NCI-H2081 treated with DMSO at 0.1 percent for 48 hours (cell line): ENCODE results near the gene DCST1.
A peak's percentile ranks its signal among the peaks of the same experiment; 100 is the strongest.

Experiments used
- DNase-seq: peaks from one replicate; lab custom pipeline; 2025; lab: John Stamatoyannopoulos, UW

DCST1 gene

GRCh38 chr1:155073377-155074242 lies 40.0 kb downstream of the DCST1 start:
- no peak for DNase-seq

GRCh38 chr1:155075535-155075934 lies 41.9 kb downstream of the DCST1 start:
- no peak for DNase-seq

GRCh38 chr1:155076371-155076770 lies 42.7 kb downstream of the DCST1 start:
- DNase-seq: no peak

- DNase-seq: no peak
Measured at GRCh38 chr1:155077346-155077745, 43.7 kb downstream of the DCST1 start.

- no peak for DNase-seq
Measured at GRCh38 chr1:155077758-155078445, 44.3 kb downstream of the DCST1 start.

GRCh38 chr1:155078469-155079209 lies 45.0 kb downstream of the DCST1 start, which contains the start of gene EFNA3:
TSS of gene EFNA3 (plus strand) at chr1:155078837. CDS start at chr1:155078942, 105 bp downstream.
- DNase-seq: no peak

- DNase-seq: no peak
Measured at GRCh38 chr1:155079210-155079486, 45.5 kb downstream of the DCST1 start.

- DNase-seq: no peak
Measured at GRCh38 chr1:155079487-155080311, 46.1 kb downstream of the DCST1 start.

- DNase-seq: no peak
Measured at GRCh38 chr1:155080312-155081228, 46.9 kb downstream of the DCST1 start.

- no peak for DNase-seq
Measured at GRCh38 chr1:155081472-155082300, 48.1 kb downstream of the DCST1 start.

- DNase-seq: no peak
Measured at GRCh38 chr1:155082301-155083051, 48.9 kb downstream of the DCST1 start.

GRCh38 chr1:155083052-155083541 lies 49.5 kb downstream of the DCST1 start:
- DNase-seq: no peak

- DNase-seq: no peak
Measured at GRCh38 chr1:155083865-155084721, 50.5 kb downstream of the DCST1 start.

- DNase-seq: peak; percentile 86
Measured at GRCh38 chr1:155084722-155085503, 51.3 kb downstream of the DCST1 start.

- DNase-seq: no peak
Measured at GRCh38 chr1:155085504-155086127, 52.0 kb downstream of the DCST1 start.

- no peak for DNase-seq
Measured at GRCh38 chr1:155086128-155086741, 52.6 kb downstream of the DCST1 start.
